Dedifferentiated amniotic fluid mesenchymal stem cell (primary cell): ENCODE data around the gene DIPK1B.

Experiments
- DNase-seq: peaks from one replicate; pipeline ENCODE4 v3.0.0-alpha.2; 2016; ENCODE audit errors: extremely low spot score

Gene DIPK1B

DNA sequence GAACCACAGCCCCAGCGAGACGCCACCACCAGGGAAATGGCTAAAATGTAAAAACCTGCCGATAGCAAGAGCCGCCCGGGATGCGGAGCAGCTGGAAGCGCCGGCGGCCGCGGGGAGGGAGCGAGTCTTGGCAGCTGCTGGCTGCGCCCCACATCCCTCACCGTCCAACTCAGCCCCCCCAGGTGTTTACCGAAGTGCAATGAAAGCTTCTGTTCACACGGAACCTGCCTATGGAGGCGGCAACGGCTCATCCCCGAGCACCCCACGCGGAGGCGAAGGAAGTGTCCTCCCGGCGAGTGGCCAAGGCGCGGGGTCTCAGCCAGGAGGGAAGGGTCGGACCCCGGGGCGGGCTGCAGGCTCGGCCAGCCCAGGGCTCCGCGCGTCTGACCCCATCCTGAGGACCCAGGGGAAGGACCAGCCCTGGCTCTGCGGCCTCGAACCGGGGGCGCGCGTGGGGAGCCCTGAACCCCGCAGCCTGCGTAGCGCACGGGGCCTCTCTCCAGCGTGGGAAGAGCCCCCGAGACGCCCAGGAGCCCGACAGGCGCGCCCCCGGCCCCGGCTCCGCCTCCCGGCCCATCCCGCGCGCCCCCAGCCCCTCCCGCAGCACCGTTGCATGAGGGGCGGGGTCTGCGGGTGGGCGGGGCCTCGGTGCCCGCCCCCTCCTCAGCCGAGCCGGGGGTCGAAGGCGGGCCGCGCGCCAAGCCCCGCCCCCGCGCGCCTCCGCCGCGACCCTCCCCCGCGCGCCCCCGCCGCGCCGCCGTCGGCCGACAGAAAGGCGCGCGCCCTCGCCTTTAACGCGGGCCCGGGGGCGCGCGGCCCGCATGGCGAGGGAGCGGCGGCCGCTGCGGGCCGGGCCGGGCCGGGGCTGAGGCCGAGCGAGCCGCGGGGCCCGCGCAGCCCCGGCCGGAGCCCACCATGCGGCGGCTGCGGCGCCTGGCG is at the start of gene DIPK1B:
DIPK1B (plus strand) TSS at position 822 of the 939 bp plus-strand sequence; CDS start at position 916, 94 bp downstream.
- DNase-seq, result no peak

DNA sequence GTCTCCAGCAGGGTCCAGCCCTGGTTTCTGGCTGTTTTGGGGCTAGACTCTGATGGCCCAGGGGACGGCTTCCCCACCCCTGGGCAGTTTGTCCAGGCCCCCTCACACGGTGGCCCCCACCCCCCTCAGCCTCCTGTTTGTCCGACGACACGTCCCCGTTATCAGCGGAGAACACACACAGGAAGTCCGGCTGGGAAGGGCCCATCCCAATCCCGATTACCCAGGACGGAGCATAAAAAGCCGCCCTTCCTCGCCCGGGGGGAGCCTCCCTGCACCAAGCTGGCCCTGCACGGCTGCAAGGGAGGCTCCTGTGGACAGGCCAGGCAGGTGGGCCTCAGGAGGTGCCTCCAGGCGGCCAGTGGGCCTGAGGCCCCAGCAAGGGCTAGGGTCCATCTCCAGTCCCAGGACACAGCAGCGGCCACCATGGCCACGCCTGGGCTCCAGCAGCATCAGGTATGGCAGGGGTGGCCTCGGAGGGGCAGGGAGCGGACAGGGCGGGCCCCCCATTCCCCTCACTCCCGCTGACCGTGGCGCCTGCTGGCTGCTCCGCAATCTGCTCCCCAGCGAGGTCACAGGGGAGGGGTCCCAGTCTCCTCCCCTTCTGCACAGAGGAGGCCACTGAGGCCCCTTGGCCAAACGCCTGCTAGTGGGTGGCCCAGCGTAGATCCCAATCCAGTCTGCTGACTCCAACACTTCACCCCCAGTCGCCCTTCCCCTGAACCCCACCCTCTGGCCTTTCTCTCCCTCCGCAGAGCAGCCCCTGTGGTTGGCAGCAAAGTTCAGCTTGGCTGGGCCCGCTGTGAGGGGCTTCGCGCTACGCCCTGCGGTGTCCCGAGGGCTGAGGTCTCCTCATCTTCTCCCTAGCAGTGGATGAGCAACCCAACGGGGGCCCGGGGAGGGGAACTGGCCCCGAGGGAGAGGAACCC is 49.5 kb upstream of the DIPK1B start, which contains the start of gene EGFL7:
EGFL7 (plus strand) TSS at position 261 of the 926 bp plus-strand sequence. CDS start 5,367 bp downstream, outside the sequence.
- no peak for DNase-seq

DNA sequence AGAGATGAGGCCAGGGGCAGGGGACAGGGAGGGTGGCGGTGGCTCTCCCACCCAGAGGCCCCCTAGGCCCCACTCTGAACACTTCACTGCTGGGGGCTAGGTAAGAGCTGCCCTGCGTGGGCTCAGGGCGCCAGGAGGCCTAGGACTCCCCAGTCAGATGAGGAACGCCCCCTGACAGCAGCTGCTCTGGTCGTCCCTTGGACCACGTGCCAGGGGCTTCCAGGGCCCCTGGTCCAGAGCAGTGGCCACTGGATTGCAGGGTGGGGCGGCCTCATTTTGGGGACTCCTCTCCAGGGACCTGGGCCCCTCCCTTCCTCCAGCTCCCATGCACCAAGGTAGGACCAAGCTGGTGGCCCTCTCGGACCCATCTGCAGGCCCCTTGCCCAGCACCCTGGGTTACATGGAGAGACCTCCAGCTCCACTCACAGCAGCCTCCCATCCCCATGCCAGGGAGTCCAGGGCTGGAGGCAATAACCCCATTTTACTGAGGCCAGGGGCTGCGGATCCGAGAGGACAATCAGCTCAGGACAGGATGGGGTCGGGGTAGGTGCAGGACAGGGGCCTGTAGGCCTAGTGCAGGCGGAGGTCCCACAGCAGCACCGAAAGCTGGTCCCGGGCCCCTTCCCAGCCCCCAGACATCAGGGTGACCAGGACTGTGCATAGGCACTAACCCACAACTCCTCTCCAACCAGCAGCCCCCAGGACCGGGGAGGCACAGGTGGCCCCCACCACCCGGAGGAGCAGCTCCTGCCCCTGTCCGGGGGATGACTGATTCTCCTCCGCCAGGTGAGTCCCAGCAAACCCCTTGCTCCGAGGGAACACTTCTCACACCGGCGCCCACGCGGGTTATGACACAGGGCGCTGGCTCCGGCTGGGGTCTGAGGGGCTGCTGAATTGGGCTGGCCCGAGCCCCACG is 48.1 kb upstream of the DIPK1B start:
- DNase-seq, result no peak

DNA sequence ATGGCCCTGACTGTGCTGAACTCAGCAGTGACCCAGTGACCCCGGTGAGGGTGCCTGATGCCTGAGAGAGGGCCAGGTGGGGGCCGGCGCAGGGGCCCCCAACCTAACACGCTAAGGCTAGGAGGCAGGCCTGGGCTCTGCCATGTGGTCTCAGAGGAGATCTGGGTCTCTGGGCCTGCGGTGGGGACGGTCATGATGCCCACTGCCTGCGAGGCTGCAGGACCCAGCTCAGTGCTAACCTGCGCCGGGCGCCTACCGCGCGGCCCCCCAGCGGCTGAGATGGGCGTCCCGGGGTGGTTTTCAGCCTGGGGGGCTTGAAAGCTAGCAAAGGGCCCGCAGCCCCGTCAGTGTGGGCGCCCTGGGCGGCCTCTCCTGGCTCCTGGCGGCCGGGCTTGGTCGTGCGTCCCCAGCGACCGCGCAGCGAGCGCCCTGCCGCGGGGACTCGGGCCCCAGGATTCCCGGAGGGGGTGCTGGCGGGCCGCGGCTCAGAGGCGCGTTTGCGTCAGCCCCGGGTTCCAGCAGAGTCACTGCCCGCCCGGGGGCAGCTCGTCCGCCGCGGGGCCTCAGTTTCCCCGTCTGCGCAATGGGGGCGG is 47.2 kb upstream of the DIPK1B start:
- no peak for DNase-seq

DNA sequence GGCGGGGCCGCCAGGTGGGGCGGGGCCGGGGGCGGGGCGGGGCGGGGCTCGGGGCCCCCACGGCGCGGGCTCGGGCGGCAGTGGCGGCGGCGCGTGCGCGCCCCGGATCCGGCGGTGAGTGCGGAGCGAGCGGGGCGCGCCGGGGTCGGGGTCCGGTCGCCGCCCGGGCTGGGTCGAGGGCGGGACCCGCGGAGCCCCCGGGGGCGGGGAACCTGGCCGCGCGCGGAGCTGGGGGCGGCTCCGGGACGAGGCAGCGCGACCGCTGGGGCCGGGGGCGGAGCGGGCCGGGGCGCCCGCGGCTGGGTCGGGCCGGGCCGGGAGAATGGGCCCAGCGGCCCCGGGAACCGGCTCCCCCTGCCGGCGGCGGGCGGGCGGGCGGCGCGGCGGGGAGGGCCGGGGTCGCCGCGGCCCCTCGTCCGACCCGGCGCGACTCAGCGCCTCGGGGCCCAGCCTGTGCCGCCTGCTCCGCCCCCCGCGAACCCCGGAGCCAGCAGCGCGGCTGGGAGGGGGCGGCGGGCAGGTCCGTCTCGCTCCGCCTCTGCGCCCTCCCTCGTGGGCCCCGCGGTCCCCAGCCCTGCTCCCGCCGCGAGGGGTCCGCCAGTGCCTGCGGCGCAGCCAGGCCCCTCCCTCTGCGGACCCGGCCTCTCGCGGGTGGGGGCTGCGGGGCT is 46.5 kb upstream of the DIPK1B start:
- no peak for DNase-seq

DNA sequence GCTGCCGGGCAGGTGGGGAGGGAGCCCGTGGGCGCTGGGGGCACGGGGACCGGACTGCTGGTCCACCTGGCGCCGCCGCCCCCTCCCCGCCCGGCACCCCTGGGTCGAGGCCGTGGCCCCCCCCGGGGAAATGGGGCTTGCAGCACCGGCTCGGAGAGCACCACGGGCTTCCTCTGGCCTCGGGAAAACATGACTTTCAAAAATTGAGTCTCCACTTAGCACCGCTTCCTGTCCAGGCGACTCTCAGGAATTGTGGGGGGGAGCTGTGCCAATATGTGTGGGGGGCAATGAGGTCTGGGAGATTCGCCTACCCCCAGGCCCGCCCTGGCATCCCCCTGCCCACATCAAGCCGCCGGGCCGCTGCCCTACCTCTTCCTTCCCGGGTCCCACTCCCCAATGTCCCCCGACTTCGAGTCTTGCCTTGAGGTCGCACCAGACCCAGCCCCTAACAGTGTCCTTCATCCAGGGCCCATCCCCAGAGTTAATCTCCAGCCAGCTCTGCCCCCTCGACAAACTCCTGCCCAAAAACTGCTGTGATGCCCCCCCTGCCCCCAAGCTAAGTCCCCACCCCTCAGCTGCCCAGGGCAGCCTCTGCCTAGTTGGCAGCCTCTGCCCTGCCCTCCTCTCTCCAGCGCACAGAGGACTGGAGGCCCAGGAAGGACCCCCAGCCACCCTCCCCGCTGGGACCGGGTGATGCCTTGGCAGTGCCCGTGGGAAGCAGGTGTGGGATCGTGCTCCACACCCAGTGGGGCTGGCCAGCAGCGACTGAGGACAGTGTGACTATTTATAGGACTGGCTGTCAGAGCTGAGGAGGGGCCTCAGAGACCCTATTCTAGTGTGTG is 45.8 kb upstream of the DIPK1B start:
- no peak for DNase-seq

DNA sequence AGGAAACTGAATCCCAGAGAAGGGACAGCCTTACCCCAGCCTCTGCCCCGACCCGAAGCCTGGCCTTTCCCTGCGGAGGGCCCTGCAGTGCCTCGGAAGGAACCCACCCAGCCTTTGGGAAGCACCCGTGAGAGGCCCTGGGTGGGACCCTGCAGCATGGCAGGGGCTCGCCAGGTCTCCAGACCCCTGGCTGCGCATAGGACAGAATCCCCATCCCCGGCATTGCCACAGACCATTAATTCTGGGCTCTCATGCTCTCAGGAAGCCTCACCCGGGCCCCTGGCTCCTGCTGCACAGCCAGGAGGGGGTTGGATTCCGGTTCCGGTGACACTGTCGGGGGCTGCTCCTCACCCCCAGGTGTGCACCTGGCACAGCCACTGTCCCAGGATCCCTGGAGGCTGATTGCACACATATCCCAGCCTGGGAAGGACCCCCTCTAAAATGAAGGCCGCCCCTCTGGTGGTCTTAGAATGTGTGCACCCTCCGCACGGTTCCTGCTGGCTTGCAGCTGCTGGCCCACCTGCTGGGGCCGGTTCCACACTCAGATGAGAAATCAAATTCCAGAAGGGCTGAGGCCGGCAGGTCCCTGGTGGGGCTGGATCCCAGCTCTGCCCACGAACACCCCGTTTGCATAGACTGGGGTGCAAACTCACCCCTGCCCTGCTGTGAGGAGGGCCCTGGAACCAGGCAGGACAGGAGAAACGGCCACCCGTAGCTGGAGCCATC is 45.0 kb upstream of the DIPK1B start:
- no peak for DNase-seq

DNA sequence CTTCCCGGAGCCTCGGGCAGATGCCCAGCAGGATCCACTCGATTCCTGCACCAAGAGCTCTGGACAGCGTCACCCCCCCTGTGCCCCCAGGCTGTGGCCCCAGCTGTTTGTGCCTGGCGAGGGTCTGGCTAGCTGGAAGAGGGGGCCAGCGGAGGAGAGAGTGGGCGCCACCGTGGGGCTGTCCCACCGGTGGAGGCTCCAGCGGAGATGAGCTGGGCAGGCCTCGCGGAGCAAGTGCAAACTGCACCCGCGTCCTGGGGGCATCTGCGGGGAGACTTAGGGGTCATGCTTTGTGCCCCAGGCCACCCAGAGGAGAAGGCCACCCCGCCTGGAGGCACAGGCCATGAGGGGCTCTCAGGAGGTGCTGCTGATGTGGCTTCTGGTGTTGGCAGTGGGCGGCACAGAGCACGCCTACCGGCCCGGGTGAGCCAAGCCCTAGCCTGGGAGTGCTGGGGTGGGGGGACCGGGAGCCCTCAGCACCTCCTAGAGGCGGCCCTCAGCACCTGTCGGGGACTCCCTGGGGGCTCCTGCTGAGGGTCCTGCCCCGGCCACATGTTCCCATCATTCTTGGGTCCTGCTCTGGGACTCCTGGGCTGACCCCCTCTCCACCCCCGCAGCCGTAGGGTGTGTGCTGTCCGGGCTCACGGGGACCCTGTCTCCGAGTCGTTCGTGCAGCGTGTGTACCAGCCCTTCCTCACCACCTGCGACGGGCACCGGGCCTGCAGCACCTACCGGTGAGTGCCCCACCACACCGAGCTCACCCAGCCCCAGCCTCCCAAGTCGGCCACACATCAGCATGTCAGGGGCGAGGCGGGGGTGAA is 44.2 kb upstream of the DIPK1B start:
- no peak for DNase-seq

DNA sequence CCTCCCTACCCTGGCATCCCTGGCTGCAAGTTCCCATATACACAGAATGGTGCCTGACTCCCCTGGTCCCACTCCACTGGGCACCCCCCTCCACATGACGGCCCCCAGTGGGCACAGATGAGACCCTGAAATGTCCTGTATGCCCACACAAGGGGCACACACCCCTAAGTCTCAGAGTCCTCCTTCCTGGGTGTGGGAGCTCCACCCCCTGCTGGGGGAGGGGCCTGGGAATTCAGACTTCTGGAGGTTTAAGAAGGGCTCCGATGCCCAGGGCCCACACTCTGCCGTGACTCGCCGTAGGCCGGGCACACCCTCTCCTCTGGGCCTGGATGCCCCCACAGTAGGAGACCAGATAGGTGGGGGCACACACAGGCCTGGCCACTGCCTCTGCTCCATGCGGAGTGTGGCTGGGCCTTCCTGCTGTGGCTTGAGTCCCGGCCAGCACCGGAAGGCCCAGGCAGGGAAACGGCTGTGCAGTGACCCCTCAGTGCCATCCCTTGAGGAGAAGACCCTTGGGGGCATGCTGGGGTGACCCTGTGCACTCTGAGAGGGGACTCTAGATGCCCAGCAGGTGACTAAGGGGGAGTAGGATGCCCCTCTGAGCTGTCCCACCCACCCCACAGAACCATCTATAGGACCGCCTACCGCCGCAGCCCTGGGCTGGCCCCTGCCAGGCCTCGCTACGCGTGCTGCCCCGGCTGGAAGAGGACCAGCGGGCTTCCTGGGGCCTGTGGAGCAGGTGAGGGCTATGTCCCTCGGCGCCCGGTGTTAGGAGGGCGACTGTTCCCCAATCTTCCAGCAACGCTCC is 43.2 kb upstream of the DIPK1B start:
- DNase-seq, result no peak

DNA sequence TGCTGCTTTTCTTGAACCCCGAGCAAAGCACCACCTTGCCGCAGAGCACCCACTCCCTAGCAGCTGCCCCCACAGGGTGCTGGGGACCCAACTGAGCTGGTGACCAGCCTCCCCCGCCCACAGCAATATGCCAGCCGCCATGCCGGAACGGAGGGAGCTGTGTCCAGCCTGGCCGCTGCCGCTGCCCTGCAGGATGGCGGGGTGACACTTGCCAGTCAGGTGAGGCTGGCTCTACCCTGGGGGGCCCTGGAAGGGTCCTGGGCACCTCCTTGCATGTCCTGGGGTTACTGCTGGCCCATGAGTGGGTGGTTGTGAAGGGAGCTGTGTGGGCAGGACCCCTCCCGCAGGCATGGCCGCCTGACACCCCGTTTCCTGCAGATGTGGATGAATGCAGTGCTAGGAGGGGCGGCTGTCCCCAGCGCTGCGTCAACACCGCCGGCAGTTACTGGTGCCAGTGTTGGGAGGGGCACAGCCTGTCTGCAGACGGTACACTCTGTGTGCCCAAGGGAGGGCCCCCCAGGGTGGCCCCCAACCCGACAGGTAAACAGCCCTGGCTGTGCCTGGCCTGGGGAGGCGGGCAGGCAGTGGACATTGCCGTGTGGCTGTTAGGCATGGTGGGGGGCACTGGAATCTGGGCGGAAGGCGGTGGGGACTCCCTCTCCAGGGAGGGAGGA is 42.4 kb upstream of the DIPK1B start:
- DNase-seq, result no peak

DNA sequence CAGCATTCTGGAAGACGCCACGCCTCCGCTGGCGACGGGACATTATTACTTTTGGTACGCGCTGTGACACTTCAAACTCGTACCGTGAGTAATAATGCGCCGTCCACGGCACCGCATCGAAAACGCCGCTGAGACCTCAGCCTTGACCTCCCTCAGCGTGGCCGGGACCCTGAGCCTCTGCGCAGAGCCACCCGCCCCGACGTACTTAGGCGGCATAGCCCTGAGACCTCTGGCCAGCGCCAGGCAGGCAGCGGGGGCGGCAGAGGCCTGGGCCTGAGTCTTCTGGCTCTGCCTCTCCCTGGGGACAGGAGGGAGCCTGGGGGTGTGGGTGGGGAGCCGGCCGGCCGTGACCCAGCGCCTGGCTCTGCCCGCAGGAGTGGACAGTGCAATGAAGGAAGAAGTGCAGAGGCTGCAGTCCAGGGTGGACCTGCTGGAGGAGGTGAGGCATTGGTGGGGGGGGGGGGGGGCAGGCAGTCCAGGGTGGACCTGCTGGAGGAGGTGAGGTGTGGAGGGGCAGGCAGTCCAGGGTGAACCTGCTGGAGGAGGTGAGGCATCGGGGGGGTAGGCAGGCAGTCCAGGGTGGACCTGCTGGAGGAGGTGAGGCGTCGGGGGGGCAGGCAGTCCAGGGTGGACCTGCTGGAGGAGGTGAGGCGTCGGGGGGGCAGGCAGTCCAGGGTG is 41.7 kb upstream of the DIPK1B start:
- DNase-seq, result no peak

DNA sequence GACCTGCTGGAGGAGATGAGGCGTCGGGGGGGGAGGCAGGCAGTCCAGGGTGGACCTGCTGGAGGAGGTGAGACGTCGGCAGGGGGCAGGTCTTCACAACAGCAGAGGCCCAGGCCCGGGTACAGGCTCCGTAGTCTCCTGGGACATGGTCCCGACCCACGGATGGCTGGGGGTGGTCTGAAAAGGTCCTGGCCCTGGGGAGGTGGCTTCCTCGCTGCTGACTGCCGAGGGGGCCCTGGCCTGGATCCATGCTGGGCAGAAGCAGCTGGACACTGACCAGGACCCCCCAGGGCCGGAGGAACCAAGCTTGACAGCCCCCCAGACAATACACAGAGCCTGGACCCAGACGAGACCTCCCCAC is 41.1 kb upstream of the DIPK1B start:
- no peak for DNase-seq

DNA sequence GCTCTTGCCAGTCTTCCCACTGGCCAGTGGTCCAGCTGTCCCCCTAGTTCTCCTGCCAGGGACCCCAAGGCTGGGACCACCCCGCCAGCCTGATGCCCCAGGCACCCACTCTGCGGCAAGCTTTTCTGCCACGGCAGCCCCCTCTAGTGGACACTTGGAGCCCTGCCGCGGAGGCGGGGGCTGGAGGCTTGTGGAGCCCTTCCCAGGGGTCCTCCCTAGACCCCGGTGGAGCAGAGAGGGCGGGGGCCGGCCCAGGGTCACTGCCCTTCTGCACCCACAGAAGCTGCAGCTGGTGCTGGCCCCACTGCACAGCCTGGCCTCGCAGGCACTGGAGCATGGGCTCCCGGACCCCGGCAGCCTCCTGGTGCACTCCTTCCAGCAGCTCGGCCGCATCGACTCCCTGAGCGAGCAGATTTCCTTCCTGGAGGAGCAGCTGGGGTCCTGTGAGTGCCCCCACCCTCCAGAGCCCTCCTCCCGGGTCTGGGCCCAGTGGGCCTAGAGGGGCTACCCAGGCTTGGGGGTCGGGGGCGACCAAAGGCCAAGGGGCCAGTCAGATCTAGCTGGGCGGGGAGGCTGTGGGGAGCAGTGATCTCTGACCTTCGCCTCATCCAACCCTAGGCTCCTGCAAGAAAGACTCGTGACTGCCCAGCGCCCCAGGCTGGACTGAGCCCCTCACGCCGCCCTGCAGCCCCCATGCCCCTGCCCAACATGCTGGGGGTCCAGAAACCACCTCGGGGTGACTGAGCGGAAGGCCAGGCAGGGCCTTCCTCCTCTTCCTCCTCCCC is 40.5 kb upstream of the DIPK1B start:
- no peak for DNase-seq

DNA sequence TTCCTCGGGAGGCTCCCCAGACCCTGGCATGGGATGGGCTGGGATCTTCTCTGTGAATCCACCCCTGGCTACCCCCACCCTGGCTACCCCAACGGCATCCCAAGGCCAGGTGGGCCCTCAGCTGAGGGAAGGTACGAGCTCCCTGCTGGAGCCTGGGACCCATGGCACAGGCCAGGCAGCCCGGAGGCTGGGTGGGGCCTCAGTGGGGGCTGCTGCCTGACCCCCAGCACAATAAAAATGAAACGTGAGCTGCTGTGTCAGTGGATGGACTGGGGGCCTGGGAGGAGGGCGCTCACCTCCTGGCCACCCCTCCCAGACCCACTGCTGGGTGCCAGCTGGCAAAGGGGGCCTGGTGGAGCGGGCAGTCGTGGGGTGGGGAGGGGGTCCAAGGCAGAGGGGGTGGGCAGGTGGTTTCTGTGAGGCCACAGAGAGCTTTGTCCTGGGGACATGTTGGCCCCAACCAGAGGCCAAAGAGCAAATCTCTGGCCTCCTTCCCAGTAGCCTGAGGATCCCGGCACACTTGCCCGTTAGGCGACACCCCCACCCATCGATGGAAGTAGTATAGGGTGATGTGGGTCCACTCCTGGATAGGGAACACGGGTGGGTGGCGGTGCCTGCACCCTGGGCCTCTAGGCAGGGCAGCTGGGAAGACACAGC is 39.8 kb upstream of the DIPK1B start:
- DNase-seq, result no peak
